ENCODE data around the gene ANKRD63. TPM values are rescaled to one million over a fixed set of nuclear protein-coding genes. Genes with fewer than 3 reads are reported as not detected.

The ANKRD63 gene
- total and polyA plus RNA-seq, 9 of the 15 experiments (the other 6 are each of a cell fraction or from before 2014, with no cell fraction given): 1.3 to 2.0 (median 1.8) TPM; not detected in 6

DNA sequence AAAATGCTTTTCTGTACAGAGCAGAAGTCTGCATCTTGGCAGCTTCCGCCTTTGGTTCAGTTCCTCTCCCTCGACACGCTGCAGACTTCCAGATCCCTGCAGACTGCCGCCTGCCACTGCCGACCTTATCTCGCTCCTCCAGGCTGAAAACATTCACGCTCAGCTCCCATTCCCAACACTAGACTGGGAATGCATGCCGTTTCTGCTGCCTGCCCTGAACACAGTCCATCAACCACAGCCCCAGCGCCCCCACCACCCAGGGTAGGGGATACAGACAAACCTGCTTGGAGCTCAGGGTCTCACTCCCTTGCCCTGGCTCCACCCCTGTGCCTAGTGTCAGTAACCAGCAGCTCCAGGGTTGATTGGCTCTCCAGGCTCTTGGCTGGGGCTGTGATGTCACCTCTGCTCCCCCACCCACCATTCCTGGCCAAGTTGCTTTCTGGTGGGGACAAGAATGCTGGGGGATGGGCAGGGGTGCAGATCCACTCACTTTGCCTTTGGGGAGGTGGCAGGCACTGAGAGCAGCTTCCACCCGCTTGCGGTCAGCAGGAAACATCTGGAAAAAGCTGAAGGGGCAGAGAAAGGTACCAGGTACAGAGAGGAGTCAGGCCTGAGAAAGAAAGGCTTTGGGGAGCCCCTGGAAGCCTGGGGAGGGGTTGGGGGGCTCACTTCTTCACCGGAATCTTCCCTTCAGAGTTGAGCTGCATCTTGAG, 18.8 kb upstream of the ANKRD63 start (continued):
- no peak for TF ChIP-seq STAT5B (CRISPR knock-in tag; IDR thresholded peaks at IDR 0.05)
- TF ChIP-seq KAT2B (IDR thresholded peaks at IDR 0.05; ENCODE audit: low read depth, low read length): no peak
- peak; percentile 76; the same call in 1 of the 2 replicates for TF ChIP-seq SPI1 (IDR thresholded peaks at IDR 0.05; ENCODE audit: borderline replicate concordance, low read depth, low read length)
- peak; percentile 74 for TF ChIP-seq TCF3 (CRISPR knock-in tag; IDR thresholded peaks at IDR 0.05)
- no peak for TF ChIP-seq SNIP1 (IDR thresholded peaks at IDR 0.05; ENCODE audit: low read depth)
- no peak for TF ChIP-seq HNRNPUL1 (IDR thresholded peaks at IDR 0.05; ENCODE audit: low read length)
- TF ChIP-seq ZNF384 (IDR thresholded peaks at IDR 0.05; ENCODE audit: low read depth, low read length): no peak
- no peak for TF ChIP-seq HNRNPL (IDR thresholded peaks at IDR 0.05; ENCODE audit: low read depth, low read length)
- no peak for TF ChIP-seq MYNN (IDR thresholded peaks at IDR 0.05)
- TF ChIP-seq MYNN (CRISPR knock-in tag; IDR thresholded peaks at IDR 0.05): no peak
- 0 out of 2 replicates have a peak, but pooled peaks have one; percentile 38 for TF ChIP-seq BCOR (IDR thresholded peaks at IDR 0.05)
- TF ChIP-seq HDAC1 (IDR thresholded peaks at IDR 0.05): peak in 1 of 2 experiments; percentile 61; a peak in 1 of 4 replicates
- TF ChIP-seq ZBTB7A (IDR thresholded peaks at IDR 0.05; ENCODE audit: borderline replicate concordance, control insufficient read depth, low read depth, low read length): peak; percentile 49; the same call in 1 of the 2 replicates
- no peak for TF ChIP-seq ZNF444 (CRISPR knock-in tag; IDR thresholded peaks at IDR 0.05)
- TF ChIP-seq PHF20 (IDR thresholded peaks at IDR 0.05; ENCODE audit: partially characterized antibody): no peak
- no peak for TF ChIP-seq MED1 (CRISPR knock-in tag; IDR thresholded peaks at IDR 0.05; ENCODE audit: borderline replicate concordance)
- no peak for TF ChIP-seq KDM1A (IDR thresholded peaks at IDR 0.05)
- TF ChIP-seq, protein P1, sequence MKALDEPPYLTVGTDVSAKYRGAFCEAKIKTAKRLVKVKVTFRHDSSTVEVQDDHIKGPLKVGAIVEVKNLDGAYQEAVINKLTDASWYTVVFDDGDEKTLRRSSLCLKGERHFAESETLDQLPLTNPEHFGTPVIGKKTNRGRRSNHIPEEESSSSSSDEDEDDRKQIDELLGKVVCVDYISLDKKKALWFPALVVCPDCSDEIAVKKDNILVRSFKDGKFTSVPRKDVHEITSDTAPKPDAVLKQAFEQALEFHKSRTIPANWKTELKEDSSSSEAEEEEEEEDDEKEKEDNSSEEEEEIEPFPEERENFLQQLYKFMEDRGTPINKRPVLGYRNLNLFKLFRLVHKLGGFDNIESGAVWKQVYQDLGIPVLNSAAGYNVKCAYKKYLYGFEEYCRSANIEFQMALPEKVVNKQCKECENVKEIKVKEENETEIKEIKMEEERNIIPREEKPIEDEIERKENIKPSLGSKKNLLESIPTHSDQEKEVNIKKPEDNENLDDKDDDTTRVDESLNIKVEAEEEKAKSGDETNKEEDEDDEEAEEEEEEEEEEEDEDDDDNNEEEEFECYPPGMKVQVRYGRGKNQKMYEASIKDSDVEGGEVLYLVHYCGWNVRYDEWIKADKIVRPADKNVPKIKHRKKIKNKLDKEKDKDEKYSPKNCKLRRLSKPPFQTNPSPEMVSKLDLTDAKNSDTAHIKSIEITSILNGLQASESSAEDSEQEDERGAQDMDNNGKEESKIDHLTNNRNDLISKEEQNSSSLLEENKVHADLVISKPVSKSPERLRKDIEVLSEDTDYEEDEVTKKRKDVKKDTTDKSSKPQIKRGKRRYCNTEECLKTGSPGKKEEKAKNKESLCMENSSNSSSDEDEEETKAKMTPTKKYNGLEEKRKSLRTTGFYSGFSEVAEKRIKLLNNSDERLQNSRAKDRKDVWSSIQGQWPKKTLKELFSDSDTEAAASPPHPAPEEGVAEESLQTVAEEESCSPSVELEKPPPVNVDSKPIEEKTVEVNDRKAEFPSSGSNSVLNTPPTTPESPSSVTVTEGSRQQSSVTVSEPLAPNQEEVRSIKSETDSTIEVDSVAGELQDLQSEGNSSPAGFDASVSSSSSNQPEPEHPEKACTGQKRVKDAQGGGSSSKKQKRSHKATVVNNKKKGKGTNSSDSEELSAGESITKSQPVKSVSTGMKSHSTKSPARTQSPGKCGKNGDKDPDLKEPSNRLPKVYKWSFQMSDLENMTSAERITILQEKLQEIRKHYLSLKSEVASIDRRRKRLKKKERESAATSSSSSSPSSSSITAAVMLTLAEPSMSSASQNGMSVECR (CRISPR knock-in tag; IDR thresholded peaks at IDR 0.05): no peak
- no peak for TF ChIP-seq NFIX (CRISPR knock-in tag; IDR thresholded peaks at IDR 0.05; ENCODE audit: low read depth)
- TF ChIP-seq, protein P2, sequence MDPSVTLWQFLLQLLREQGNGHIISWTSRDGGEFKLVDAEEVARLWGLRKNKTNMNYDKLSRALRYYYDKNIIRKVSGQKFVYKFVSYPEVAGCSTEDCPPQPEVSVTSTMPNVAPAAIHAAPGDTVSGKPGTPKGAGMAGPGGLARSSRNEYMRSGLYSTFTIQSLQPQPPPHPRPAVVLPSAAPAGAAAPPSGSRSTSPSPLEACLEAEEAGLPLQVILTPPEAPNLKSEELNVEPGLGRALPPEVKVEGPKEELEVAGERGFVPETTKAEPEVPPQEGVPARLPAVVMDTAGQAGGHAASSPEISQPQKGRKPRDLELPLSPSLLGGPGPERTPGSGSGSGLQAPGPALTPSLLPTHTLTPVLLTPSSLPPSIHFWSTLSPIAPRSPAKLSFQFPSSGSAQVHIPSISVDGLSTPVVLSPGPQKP (CRISPR knock-in tag; IDR thresholded peaks at IDR 0.05): no peak
- TF ChIP-seq RBM34 (IDR thresholded peaks at IDR 0.05; ENCODE audit: borderline replicate concordance, insufficient read depth, low read length): no peak
- TF ChIP-seq, protein P3, sequence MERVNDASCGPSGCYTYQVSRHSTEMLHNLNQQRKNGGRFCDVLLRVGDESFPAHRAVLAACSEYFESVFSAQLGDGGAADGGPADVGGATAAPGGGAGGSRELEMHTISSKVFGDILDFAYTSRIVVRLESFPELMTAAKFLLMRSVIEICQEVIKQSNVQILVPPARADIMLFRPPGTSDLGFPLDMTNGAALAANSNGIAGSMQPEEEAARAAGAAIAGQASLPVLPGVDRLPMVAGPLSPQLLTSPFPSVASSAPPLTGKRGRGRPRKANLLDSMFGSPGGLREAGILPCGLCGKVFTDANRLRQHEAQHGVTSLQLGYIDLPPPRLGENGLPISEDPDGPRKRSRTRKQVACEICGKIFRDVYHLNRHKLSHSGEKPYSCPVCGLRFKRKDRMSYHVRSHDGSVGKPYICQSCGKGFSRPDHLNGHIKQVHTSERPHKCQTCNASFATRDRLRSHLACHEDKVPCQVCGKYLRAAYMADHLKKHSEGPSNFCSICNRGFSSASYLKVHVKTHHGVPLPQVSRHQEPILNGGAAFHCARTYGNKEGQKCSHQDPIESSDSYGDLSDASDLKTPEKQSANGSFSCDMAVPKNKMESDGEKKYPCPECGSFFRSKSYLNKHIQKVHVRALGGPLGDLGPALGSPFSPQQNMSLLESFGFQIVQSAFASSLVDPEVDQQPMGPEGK (CRISPR knock-in tag; IDR thresholded peaks at IDR 0.05; ENCODE audit: borderline replicate concordance): no peak
- TF ChIP-seq RCOR1 (IDR thresholded peaks at IDR 0.05; ENCODE audit: borderline replicate concordance in 1 of 2, low read depth in 2 of 2, low read length in 2 of 2): no peak

All from K562 (cell line).